Gastrocnemius medialis (tissue), 4 donors: ENCODE data around the gene TCN2.

Experiments
- CTCF ChIP-seq, 5 experiments: fragments of 450-650 bp in 3 of 5; fragments of 200-600 bp in 2 of 5; sonication (generic) in 2 of 5; IDR thresholded peaks in 4 of 5; conservative IDR thresholded peaks in 1 of 5; 1 replicate in 4 of 5; 2 replicates in 1 of 5; pipeline ENCODE4 v1.5.1; 2016 to 2019; ENCODE audit warnings: antibody characterized with exemption in 5 of 5, mild to moderate bottlenecking in 3 of 5, moderate library complexity in 3 of 5
- POLR2A ChIP-seq, 2 donors: fragments of 450-650 bp; IDR thresholded peaks; one replicate each; pipeline ENCODE4 v1.6.1; 2017; ENCODE audit warnings: antibody characterized with exemption in 2 of 2, mild to moderate bottlenecking in 2 of 2, moderate library complexity in 2 of 2

GRCh38 chr22:30614268-30614667, 7.3 kb downstream of the TCN2 start:
- TF ChIP-seq POLR2A (IDR thresholded peaks at IDR 0.05) (no peak), CTCF (IDR thresholded peaks at IDR 0.05 in 4 of 5, conservative IDR thresholded peaks at IDR 0.05 in 1 of 5) (no peak)
